Activated naive CD8-positive, alpha-beta T cell treated with anti-CD3 and anti-CD28 coated beads, Interleukin-2, amount 50 U/mL, for 24 hours (primary cell): Measurements from ENCODE around the gene LRRC63.

Source experiments
- ATAC-seq: fragments of 150-1000 bp; cut with Tn5 transposase; one replicate; pipeline ENCODE4 v1.10.0; 2021
- DNase-seq: peaks from one replicate; pipeline ENCODE4 v3.0.0; 2021
- H3K27ac Mint-ChIP-seq: one replicate; pipeline ENCODE4 v1.8.0; 2021; ENCODE audit warnings: mild to moderate bottlenecking, mixed read lengths
- H3K27me3 Mint-ChIP-seq: one replicate; pipeline ENCODE4 v1.8.0; 2021; ENCODE audit warnings: mixed read lengths
- H3K36me3 Mint-ChIP-seq: one replicate; pipeline ENCODE4 v1.8.0; 2021; ENCODE audit warnings: low read depth, mixed read lengths
- H3K4me1 Mint-ChIP-seq: one replicate; pipeline ENCODE4 v1.8.0; 2021; ENCODE audit warnings: mixed read lengths
- H3K4me3 Mint-ChIP-seq: one replicate; pipeline ENCODE4 v1.8.0; 2021; ENCODE audit warnings: mild to moderate bottlenecking, moderate library complexity, mixed read lengths
- H3K9me3 Mint-ChIP-seq: one replicate; pipeline ENCODE4 v1.8.0; 2021; ENCODE audit warnings: mixed read lengths

Gene LRRC63

DNA sequence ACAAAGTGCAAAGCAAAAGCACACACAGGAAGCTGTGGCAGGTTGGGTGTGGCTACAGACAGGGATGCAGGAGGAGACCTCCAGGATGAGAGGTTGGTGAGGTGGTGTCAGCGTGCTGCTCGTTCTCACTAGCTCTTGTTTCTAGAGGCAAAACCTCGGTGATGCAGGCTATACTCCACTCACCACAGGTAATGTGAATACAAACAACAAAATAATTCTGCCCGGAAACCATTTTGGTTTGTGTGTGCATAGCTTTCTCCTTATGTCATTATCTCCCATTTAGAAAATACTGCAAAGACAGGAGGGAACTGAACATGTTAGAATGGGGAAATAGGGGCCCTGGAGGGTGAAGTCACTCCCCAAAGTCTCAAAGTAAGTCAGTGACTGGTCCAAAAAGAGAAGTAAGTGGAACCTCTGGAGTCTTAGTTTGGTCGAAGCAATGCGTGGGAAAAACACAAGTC, 39.2 kb upstream of the LRRC63 start:
- Mint-ChIP-seq H3K36me3 (peaks cover 68% of the 10 kb centered on the region), H3K9me3 (no peaks in the 10 kb centered on the region), H3K27ac (peak overlapping the region; percentile 96), H3K4me1 (peaks cover 99% of the 10 kb centered on the region), H3K27me3 (no peaks in the 10 kb centered on the region), H3K4me3 (peak overlapping the region; percentile 92)
- DNase-seq (peak; percentile 42), ATAC-seq (peak; percentile 11)

DNA sequence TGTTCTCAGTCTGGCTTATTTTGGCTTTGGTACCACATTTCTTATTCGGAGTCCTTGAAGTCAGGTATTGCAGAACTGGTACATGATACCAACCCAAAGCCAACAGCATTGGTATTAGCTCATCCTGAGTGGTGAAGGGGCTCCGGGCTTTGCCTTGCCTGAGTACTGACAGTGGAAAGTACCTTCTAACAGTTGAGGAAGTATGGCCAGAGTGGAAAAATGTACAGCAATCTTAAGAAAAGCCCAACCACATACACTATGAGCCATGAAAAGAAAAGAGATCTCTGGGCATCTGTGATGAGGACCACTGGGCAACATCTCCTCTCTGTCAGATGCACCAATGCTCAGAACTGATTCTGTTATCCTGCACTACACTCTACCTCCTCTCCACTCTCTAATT, 38.1 kb upstream of the LRRC63 start:
- peak; percentile 82 for ATAC-seq
- Mint-ChIP-seq H3K27me3 (no peaks in the 10 kb centered on the region), H3K4me3 (peak overlapping the region; percentile 92), H3K4me1 (peaks cover 98% of the 10 kb centered on the region), H3K9me3 (no peaks in the 10 kb centered on the region), H3K36me3 (peaks cover 70% of the 10 kb centered on the region), H3K27ac (peak overlapping the region; percentile 96)
- peak; percentile 44 for DNase-seq

DNA sequence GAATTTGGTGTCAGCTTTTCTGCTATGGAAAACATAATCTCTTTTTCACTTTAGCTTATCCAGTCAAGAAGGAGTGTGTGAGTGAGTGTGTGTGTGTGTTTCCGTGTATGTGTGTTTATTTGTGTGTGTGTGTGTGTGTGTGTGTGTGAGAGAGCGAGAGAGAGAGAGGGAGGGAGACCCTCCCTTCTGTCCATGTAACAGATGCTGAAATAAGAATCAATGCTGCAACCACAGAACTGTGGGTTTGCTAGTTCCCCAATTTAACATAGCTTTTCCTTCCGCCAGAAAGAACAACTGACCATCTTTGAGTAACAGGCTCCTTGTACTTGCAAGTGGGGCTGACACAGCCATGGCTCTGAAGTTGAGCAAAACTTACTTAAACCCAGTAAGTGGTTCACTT, 35.0 kb upstream of the LRRC63 start:
- Mint-ChIP-seq H3K9me3 (no peaks in the 10 kb centered on the region), H3K27me3 (peaks cover 3% of the 10 kb centered on the region), H3K27ac (peak overlapping the region; percentile 93), H3K4me1 (peaks cover 80% of the 10 kb centered on the region), H3K36me3 (peaks cover 72% of the 10 kb centered on the region), H3K4me3 (peak overlapping the region; percentile 92)
- ATAC-seq (no peak), DNase-seq (no peak)

DNA sequence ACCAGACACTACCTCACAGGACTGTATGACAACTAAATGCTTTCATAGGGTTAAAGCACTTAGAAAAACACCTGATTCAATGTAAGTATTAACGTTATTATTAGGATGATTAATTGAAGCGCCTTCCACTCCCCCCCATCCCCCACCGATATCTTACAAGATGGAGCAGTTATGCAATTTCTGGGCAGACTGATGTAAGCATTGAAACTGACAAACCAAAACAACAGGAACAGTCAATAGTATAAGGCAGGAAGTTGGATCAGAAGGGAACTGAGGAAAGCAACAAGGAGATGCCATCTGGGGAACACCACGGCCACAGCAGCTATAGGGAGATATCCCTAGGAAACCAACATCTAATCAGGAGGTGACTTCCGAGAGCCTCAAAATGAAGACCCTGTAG, 33.6 kb upstream of the LRRC63 start:
- no peak for ATAC-seq
- Mint-ChIP-seq H3K36me3 (peaks cover 65% of the 10 kb centered on the region), H3K4me3 (peak overlapping the region; percentile 92), H3K27ac (peak overlapping the region; percentile 93), H3K27me3 (peaks cover 3% of the 10 kb centered on the region), H3K9me3 (no peaks in the 10 kb centered on the region), H3K4me1 (peaks cover 77% of the 10 kb centered on the region)
- no peak for DNase-seq

DNA sequence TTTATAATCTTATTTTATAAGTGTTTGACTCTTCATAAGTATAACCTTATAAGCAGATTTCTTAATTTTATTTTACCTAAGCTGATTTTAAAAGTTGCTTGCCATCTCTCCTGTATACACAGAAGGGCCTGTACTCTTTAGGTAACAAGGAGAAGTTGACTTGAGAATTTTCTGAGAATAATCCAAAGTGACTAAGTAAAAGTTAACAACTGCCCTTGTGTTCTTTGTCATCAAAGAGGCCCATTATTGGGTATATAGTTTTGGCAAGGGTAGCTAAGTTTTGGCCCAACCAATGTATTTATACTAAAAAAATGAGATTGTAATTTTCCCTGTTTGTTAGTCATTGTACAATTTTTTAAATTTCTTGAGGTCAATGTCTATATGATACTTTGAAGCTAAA, 32.9 kb upstream of the LRRC63 start:
- ATAC-seq = no peak
- H3K36me3 Mint-ChIP-seq = peaks cover 62% of the 10 kb centered on the region
- peaks cover 3% of the 10 kb centered on the region for H3K27me3 Mint-ChIP-seq
- DNase-seq = no peak
- peak overlapping the region; percentile 99 for H3K27ac Mint-ChIP-seq
- H3K9me3 Mint-ChIP-seq = no peaks in the 10 kb centered on the region
- peak overlapping the region; percentile 92 for H3K4me3 Mint-ChIP-seq
- H3K4me1 Mint-ChIP-seq = peaks cover 77% of the 10 kb centered on the region

DNA sequence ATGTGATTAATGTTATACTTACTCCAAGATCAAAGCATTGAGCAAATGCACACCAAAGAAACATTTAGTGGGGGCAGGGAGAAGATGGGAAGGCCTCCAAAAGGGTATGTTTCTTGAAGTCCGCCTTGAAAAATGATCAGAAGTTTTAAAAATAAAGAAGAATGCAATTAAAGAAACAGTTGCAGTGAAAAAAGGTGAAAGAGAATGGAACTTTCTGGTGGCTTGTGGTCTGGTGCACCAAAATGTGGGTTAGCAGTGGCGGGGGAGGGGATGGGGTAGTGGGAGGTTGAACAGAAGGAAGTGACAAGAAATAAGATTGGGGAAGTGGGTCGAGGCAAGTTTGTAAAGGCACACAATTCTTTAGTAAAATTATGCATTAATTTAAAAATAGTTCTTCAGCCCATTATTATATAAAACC, 32.2 kb upstream of the LRRC63 start:
- peak overlapping the region; percentile 99 for H3K27ac Mint-ChIP-seq
- DNase-seq = peak; percentile 78
- peaks cover 77% of the 10 kb centered on the region for H3K4me1 Mint-ChIP-seq
- ATAC-seq = no peak
- H3K36me3 Mint-ChIP-seq = peaks cover 58% of the 10 kb centered on the region
- no peaks in the 10 kb centered on the region for H3K9me3 Mint-ChIP-seq
- H3K4me3 Mint-ChIP-seq = peak overlapping the region; percentile 92
- H3K27me3 Mint-ChIP-seq = peaks cover 3% of the 10 kb centered on the region

DNA sequence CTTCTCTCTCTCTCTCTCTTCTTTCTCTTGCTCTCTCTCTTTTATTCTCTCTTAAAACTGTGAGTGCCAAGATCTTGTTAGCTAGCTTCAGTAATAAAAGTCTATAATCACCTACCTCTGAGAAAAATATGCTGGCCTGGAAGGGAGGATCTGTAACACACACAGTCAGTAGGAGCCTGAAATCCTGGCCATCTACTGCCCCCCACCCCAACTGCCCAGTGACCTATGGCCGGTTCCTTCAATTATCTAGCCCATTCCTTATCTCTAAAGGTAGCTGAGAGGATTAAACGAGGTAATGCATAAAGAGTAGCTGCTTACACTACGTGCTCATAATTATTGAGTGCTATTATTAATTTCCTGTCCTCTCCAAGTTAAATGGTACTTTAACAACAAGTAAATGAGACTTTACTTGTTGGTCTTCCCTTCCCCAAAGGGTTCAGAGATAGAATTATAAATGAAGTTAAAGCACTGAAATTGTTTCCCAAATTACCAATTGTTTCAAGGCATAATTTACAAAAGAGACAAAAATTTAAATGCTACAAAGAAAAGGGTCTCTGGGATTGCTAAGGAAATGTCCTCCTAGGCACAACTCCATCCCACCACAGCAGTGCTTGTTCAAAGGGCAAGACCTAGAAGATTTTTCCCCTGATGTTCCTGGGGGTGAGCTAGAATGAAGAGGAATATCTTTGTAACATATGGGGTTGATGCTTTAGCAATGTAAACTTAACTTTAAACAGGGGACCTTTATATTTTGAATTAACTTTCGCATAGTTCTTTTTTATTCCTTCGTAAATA, 31.6 kb upstream of the LRRC63 start:
- DNase-seq = no peak
- Mint-ChIP-seq H3K4me1 (peaks cover 77% of the 10 kb centered on the region), H3K36me3 (peaks cover 53% of the 10 kb centered on the region), H3K4me3 (peak overlapping the region; percentile 92), H3K27me3 (peaks cover 3% of the 10 kb centered on the region), H3K9me3 (no peaks in the 10 kb centered on the region), H3K27ac (peak overlapping the region; percentile 99)
- ATAC-seq = no peak

DNA sequence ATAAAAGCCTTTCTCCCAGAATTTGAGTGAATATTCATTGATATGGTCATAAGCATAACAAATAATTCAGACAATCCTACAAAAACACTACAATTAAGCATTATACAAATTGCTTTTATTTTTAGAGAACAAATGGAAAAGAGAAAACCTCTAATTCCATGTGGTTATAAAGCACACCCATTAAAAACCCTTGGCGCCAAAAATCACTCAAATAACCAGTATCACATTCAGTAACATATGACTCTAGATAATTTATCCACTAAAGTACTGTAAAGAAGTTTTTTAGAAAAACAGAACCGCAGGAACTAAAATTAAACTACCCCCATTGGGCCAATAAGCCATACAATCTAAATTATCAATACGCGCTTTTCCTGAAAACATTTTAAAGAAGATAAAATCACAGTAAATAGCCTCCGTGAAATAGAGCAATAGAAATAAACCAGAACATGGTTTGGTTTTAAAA, 30.3 kb upstream of the LRRC63 start:
- peak overlapping the region; percentile 99 for H3K27ac Mint-ChIP-seq
- ATAC-seq (no peak), DNase-seq (no peak)
- no peaks in the 10 kb centered on the region for H3K9me3 Mint-ChIP-seq
- peaks cover 44% of the 10 kb centered on the region for H3K36me3 Mint-ChIP-seq
- H3K4me1 Mint-ChIP-seq = peaks cover 67% of the 10 kb centered on the region
- peak overlapping the region; percentile 92 for H3K4me3 Mint-ChIP-seq
- peaks cover 3% of the 10 kb centered on the region for H3K27me3 Mint-ChIP-seq

DNA sequence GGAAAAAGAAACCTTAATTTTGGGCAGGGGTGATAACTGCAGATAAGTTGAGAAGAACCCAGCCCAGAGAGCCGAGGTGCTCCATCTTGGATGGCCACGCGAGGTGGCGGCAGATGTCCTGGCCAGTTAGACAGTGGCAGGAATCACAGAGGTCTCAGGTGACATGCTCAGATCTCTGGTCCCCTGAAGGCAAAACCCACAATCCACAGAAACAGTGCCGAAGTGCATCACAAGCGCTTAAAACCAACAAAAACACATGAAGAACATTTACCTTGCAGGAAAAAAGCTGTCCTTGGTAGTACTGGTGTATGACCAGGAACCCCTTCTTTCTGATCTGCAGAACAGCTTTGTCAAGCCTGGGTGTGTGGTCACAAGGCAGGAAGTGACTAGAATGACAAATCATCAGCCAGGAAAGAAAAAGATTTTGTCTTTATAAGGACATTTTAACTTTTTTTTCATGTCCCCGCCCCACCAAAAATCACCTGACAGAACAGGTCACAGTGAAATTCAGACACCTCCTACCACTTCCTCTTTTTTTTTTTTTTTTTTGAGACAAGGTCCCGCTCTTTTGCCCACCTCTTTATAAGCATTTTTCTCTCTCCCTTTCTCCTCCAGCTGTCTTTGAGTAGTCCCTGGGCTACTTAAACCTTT, 29.8 kb upstream of the LRRC63 start, which contains the start of gene LCP1:
TSS of gene LCP1 (minus strand) at position 338 of the 651 bp plus-strand sequence. CDS start 22,515 bp downstream, outside the sequence.
- DNase-seq = peak; percentile 67
- peaks cover 38% of the 10 kb centered on the region for H3K36me3 Mint-ChIP-seq
- peaks cover 62% of the 10 kb centered on the region for H3K4me1 Mint-ChIP-seq
- H3K4me3 Mint-ChIP-seq = peak within 1 kb of the TSS; percentile 92
- H3K9me3 Mint-ChIP-seq = no peaks in the 10 kb centered on the region
- peak; percentile 78 for ATAC-seq
- peaks cover 3% of the 10 kb centered on the region for H3K27me3 Mint-ChIP-seq
- H3K27ac Mint-ChIP-seq = peak within 1 kb of the TSS; percentile 99

DNA sequence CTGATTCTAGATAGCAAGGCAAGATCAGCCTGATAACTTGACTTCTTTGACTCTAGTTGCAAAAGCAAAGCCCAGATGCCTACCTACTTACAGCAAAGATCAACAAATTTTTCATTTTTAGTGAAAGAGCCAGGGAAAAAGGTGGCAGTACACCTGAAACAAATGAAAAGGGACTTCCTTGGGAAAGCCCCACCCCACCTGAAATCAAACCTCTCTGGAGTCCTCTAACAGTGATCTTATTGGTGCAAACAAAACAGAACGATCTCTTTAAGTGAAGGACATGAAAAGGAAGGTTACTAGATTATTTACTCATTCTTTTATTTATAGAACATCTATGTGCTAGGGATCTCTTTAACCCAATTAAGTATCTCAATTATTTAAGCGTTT, 29.2 kb upstream of the LRRC63 start:
- no peak for DNase-seq
- peaks cover 34% of the 10 kb centered on the region for H3K36me3 Mint-ChIP-seq
- no peaks in the 10 kb centered on the region for H3K9me3 Mint-ChIP-seq
- ATAC-seq = no peak
- H3K27me3 Mint-ChIP-seq = peaks cover 3% of the 10 kb centered on the region
- H3K4me3 Mint-ChIP-seq = peak overlapping the region; percentile 92
- H3K27ac Mint-ChIP-seq = peak overlapping the region; percentile 99
- peaks cover 57% of the 10 kb centered on the region for H3K4me1 Mint-ChIP-seq

DNA sequence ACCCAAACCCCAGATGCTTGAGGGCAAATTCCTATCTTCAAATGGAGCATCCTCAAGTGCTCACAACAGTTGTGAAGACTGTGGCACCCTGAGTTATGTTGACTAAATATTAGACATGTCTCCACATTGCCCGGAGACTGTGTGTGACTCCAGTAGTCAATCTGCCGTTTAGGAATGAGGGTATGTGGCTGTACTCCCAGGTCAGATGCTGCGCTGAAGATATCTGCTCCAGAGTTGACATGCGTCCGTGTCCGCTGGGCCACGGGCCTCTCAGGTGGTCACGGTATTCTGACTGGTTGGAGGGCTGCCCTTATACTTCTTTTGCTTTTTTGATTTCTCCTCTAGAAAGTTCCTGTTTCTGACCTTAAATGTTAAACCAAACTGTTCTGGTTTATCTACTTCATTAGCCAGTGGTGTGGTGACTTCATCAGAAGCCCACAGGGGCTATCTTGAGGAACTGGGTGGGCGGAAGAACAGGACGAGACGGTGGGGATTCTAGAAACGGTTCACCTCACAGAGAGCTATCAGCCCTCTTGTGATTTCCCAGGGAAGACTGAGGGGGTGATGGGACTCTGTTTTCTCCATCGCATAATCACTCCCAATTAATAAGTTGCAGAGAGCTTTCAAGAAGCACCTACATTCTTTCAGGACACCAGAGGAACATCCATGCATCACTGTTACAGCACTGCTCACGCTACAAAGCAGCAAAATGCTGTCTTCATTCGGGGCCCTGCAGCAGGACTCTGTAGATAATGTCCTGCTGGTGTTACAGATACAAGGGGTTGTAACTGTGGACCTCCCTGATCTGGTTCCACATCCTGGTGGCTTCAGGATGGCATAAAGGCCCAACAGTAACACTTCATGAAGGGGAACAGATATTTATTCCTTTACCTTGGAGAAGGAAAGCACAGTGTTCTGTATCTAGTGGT, 28.4 kb upstream of the LRRC63 start:
- Mint-ChIP-seq H3K4me1 (peaks cover 49% of the 10 kb centered on the region), H3K9me3 (no peaks in the 10 kb centered on the region), H3K36me3 (peaks cover 26% of the 10 kb centered on the region), H3K27ac (peak overlapping the region; percentile 99), H3K27me3 (peaks cover 3% of the 10 kb centered on the region), H3K4me3 (peak overlapping the region; percentile 92)
- DNase-seq = peak; percentile 28
- ATAC-seq = peak; percentile 13

DNA sequence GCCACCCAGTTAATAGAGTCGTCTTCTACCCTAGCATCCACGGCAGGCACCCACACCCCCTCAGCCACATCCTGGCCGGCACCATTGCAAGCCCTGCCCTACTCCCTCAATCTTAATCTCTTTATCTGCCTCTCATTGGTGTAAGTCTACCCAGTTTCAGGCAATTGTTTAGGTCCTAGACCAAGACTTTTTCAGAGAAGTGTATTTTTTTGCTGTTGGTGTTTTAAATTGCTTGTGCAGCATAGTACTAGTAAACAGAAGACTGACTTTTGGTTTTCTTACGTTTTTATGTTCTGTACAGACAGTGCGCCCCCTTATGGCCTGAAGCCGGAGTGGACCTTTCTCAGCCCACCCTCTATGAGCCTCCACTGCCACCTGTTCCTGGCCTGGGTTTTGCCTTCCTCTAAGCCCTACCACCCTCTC, 27.4 kb upstream of the LRRC63 start:
- Mint-ChIP-seq H3K36me3 (peaks cover 18% of the 10 kb centered on the region), H3K27ac (peak overlapping the region; percentile 99), H3K27me3 (peaks cover 3% of the 10 kb centered on the region), H3K4me1 (peaks cover 40% of the 10 kb centered on the region), H3K9me3 (no peaks in the 10 kb centered on the region), H3K4me3 (peak overlapping the region; percentile 92)
- ATAC-seq = peak; percentile 63
- DNase-seq = peak; percentile 82

DNA sequence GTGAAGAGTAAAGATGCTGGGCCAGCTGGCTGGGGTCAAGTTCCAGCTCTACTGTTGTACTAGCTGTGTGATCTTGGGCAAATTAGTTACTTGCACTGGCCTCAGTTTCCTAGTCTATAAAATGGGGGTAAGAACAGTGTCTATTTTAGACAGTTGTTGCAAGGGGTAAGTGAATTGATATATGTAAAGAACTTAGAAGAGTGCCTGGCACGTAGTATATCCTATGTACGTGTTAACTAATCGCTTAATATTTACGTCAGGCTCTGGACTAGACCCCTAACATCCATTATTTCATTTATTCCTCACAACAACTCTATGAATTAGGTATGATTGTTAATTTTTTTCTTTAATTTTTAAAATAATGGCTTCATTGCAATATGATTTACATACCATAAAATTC, 26.1 kb upstream of the LRRC63 start:
- no peak overlapping the region for H3K27ac Mint-ChIP-seq
- peaks cover 36% of the 10 kb centered on the region for H3K4me1 Mint-ChIP-seq

DNA sequence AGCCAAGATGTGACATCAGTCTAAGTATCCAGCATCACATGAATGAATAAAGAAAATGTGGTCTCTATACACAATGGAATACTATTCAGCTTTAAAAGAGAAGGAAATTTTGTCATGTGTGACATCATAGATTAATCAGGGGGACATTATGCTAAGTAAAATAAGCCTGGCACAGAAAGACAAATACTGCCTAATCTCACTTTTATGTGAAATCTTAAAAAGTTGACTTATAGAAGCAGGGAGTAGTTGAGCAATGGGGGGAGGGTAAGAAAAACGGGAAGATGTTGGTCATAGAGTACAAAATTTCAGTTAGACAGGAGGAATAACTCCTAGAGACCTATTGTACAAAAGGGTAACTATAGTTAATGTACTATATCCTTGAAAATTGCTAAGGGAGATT, 19.3 kb upstream of the LRRC63 start:
- ATAC-seq (no peak), DNase-seq (no peak)
- Mint-ChIP-seq H3K27me3 (no peaks in the 10 kb centered on the region), H3K9me3 (no peaks in the 10 kb centered on the region), H3K4me1 (peaks cover 2% of the 10 kb centered on the region), H3K36me3 (no peaks in the 10 kb centered on the region), H3K27ac (no peak overlapping the region), H3K4me3 (no peak overlapping the region)

More for the DNA sequence above, 26.1 kb upstream of the LRRC63 start:
- Mint-ChIP-seq H3K36me3 (peaks cover 7% of the 10 kb centered on the region), H3K9me3 (no peaks in the 10 kb centered on the region), H3K4me3 (no peak overlapping the region), H3K27me3 (no peaks in the 10 kb centered on the region)
- ATAC-seq (no peak), DNase-seq (no peak)
